Measurements from ENCODE around the gene LMOD2. TPM values are rescaled to one million over a fixed set of nuclear protein-coding genes. Genes with fewer than 3 reads are reported as not detected.

The LMOD2 gene
- total RNA-seq, 1 experiment from 2014 or later = not detected

DNA sequence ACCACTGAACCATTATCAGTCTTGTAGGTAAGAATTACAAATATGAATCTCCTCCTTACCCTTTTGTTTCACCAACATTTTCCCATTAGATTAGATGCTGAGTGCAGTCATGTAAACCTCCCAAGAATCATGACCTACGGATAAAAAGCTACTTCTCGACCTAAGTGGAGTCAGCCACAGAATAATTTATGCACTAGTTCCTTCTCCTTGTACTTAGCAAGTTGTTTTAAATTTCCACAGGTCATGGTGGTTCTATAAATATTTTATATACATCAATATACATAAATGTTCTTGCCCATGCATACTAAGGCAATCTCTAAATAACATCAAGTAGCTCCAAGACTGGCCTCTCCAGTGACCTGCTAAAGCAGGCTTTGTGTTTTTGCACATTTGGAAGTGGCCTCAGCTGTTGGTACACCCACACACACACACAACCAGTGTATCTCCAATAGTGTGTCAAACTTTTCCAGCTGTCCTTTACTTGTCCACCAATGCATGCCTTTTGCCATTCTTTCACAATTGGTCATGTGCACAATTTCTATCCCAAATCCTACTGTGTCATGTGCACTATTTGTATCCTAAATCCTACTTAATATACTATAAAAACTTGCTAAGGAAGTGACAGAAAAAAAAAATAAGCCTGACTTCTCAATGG is 21.5 kb downstream of the LMOD2 start:
- DNase-seq = no peak
- intact Hi-C loops (cut with micrococcal nuclease) = no loop called here
- Histone ChIP-seq H3K9me2 (replicated peaks; ENCODE audit: low read length) (no peaks in the 10 kb centered on the region), H3K27ac (ENCODE audit: low read length) (no peak overlapping the region), H3K9ac (ENCODE audit: low read length) (no peak overlapping the region), H3K36me3 (ENCODE audit: low read depth, low read length) (peaks cover 10% of the 10 kb centered on the region; the same call in 1 of the 2 replicates), H3K27me3 (ENCODE audit: low read length) (no peaks in the 10 kb centered on the region), H2AFZ (ENCODE audit: low read length) (no peak overlapping the region), H4K20me1 (ENCODE audit: low read length) (no peaks in the 10 kb centered on the region), H3K9me3 (ENCODE audit: low read length) (no peaks in the 10 kb centered on the region), H3K4me1 (ENCODE audit: insufficient read depth, low read length) (no peaks in the 10 kb centered on the region), H3K4me2 (ENCODE audit: low read length) (no peak overlapping the region), H3K79me2 (ENCODE audit: low read length) (no peaks in the 10 kb centered on the region), H3K4me3 (ENCODE audit: low read length) (no peak overlapping the region), H3F3A (ENCODE audit: low read length, unreplicated experiment) (no peaks in the 10 kb centered on the region)
- POLR2A ChIA-PET (ENCODE audit: unreplicated experiment) = no interaction called here
- CTCF ChIA-PET = no interaction called here
- TF ChIP-seq, protein P1, sequence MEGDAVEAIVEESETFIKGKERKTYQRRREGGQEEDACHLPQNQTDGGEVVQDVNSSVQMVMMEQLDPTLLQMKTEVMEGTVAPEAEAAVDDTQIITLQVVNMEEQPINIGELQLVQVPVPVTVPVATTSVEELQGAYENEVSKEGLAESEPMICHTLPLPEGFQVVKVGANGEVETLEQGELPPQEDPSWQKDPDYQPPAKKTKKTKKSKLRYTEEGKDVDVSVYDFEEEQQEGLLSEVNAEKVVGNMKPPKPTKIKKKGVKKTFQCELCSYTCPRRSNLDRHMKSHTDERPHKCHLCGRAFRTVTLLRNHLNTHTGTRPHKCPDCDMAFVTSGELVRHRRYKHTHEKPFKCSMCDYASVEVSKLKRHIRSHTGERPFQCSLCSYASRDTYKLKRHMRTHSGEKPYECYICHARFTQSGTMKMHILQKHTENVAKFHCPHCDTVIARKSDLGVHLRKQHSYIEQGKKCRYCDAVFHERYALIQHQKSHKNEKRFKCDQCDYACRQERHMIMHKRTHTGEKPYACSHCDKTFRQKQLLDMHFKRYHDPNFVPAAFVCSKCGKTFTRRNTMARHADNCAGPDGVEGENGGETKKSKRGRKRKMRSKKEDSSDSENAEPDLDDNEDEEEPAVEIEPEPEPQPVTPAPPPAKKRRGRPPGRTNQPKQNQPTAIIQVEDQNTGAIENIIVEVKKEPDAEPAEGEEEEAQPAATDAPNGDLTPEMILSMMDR (conservative IDR thresholded peaks at IDR 0.05; ENCODE audit: low read depth, low read length) = no peak
- TF ChIP-seq EZH2phosphoT487 (IDR thresholded peaks at IDR 0.05; ENCODE audit: borderline replicate concordance, low read length) = no peak
- TF ChIP-seq EZH2 (IDR thresholded peaks at IDR 0.05; ENCODE audit: low read length, unreplicated experiment) = no peak
- no TSS peak for BruUV-seq (replicated peaks)
- no peak for ATAC-seq

DNA sequence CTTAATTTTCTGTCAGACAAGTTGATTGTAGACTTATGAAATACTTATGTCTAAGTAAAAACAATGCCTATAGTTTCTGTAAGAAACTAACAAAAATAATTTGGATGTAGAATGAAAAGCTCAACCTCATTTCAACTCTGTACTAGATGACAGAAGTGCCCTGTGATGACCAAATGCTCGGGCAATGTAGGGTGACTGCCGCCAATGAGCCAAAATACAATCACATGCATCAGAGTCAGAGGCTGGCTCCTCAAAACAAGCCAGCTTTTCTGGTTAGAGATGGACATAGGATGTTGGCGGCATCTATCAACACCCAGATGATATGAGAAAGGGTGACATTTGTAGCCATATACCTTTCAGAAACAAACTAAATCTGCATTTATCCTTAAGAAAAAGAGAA is 23.9 kb downstream of the LMOD2 start:
- Histone ChIP-seq H3K9me2 (replicated peaks; ENCODE audit: low read length) (no peaks in the 10 kb centered on the region), H3K27me3 (ENCODE audit: low read length) (no peaks in the 10 kb centered on the region), H3F3A (ENCODE audit: low read length, unreplicated experiment) (peaks cover 4% of the 10 kb centered on the region), H3K4me2 (ENCODE audit: low read length) (no peak overlapping the region), H3K36me3 (ENCODE audit: low read depth, low read length) (peaks cover 17% of the 10 kb centered on the region; the same call in 1 of the 2 replicates), H3K27ac (ENCODE audit: low read length) (no peak overlapping the region), H3K9me3 (ENCODE audit: low read length) (no peaks in the 10 kb centered on the region), H3K79me2 (ENCODE audit: low read length) (no peaks in the 10 kb centered on the region), H3K4me1 (ENCODE audit: insufficient read depth, low read length) (no peaks in the 10 kb centered on the region), H3K9ac (ENCODE audit: low read length) (no peak overlapping the region), H2AFZ (ENCODE audit: low read length) (no peak overlapping the region), H4K20me1 (ENCODE audit: low read length) (no peaks in the 10 kb centered on the region), H3K4me3 (ENCODE audit: low read length) (no peak overlapping the region)
- POLR2A ChIA-PET (ENCODE audit: unreplicated experiment) = no interaction called here
- BruUV-seq (replicated peaks) = no TSS peak
- no peak for ATAC-seq
- no peak for TF ChIP-seq EZH2 (IDR thresholded peaks at IDR 0.05; ENCODE audit: low read length, unreplicated experiment)
- no peak for TF ChIP-seq EZH2phosphoT487 (IDR thresholded peaks at IDR 0.05; ENCODE audit: borderline replicate concordance, low read length)
- TF ChIP-seq, protein P1 (conservative IDR thresholded peaks at IDR 0.05; ENCODE audit: low read depth, low read length) = no peak
- CTCF ChIA-PET = no interaction called here
- no peak for DNase-seq
- intact Hi-C loops (cut with micrococcal nuclease) = loop anchor here (5.0 kb wide), 2 partner anchors 92 to 103 kb away; no protein-coding TSS in a partner anchor

DNA sequence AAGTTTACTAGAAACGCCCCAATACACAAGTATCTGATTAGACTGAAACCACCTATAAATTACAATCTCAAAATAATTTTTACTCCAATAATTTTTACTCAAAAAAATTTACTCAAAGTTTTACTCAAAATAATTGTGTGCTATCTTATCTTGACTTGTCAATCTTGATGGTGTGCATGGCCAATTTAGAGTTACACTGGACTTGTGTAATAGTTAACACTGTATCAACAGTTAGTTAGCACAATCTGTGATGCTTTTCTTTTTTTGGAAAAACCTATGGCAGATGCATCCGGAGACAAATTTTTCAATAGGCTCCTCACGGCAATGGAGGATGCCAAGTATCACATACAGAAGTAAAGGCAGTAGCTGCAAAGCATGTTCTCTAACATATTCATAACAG is 24.9 kb downstream of the LMOD2 start:
- peaks cover 17% of the 10 kb centered on the region; the same call in 1 of the 2 replicates for H3K36me3 ChIP-seq (ENCODE audit: low read depth, low read length)

More for the DNA sequence above, 24.9 kb downstream of the LMOD2 start:
- TF ChIP-seq EZH2phosphoT487 (IDR thresholded peaks at IDR 0.05; ENCODE audit: borderline replicate concordance, low read length) (no peak), EZH2 (IDR thresholded peaks at IDR 0.05; ENCODE audit: low read length, unreplicated experiment) (no peak)
- TF ChIP-seq, protein P1 (conservative IDR thresholded peaks at IDR 0.05; ENCODE audit: low read depth, low read length) = no peak
- Histone ChIP-seq H3F3A (ENCODE audit: low read length, unreplicated experiment) (peaks cover 4% of the 10 kb centered on the region), H3K27me3 (ENCODE audit: low read length) (no peaks in the 10 kb centered on the region), H3K9me2 (replicated peaks; ENCODE audit: low read length) (no peaks in the 10 kb centered on the region), H4K20me1 (ENCODE audit: low read length) (no peaks in the 10 kb centered on the region), H3K79me2 (ENCODE audit: low read length) (no peaks in the 10 kb centered on the region), H3K9me3 (ENCODE audit: low read length) (no peaks in the 10 kb centered on the region), H3K27ac (ENCODE audit: low read length) (no peak overlapping the region), H3K4me2 (ENCODE audit: low read length) (no peak overlapping the region), H3K9ac (ENCODE audit: low read length) (no peak overlapping the region), H3K4me1 (ENCODE audit: insufficient read depth, low read length) (no peaks in the 10 kb centered on the region), H3K4me3 (ENCODE audit: low read length) (no peak overlapping the region), H2AFZ (ENCODE audit: low read length) (no peak overlapping the region)
- intact Hi-C loops (cut with micrococcal nuclease) = loop anchor here (5.0 kb wide), 2 partner anchors 93 to 102 kb away; no protein-coding TSS in a partner anchor
- DNase-seq = no peak
- CTCF ChIA-PET = no interaction called here
- BruUV-seq (replicated peaks) = no TSS peak
- POLR2A ChIA-PET (ENCODE audit: unreplicated experiment) = no interaction called here
- ATAC-seq = no peak
